Measurements from ENCODE around the gene NCF2.

- no peak for TF ChIP-seq GABPA (IDR thresholded peaks at IDR 0.05; ENCODE audit: low read depth)
- no peak for TF ChIP-seq POLR2AphosphoS5 (IDR thresholded peaks at IDR 0.05; ENCODE audit: low read depth)
- TF ChIP-seq REST (IDR thresholded peaks at IDR 0.05; ENCODE audit: insufficient replicate concordance, low read depth): no peak
- TF ChIP-seq CTCF (IDR thresholded peaks at IDR 0.05; ENCODE audit: insufficient read depth, low read length): no peak
- TF ChIP-seq SPI1 (IDR thresholded peaks at IDR 0.05; ENCODE audit: borderline replicate concordance, low read depth): no peak
Measured at GRCh38 chr1:183586926-183587325, 3.3 kb downstream of the NCF2 start.
